Activated CD8-positive, alpha-beta memory T cell treated with anti-CD3 and anti-CD28 coated beads for 48 hours (primary cell): ENCODE results near the gene MPST.
A peak's percentile ranks its signal among the peaks of the same experiment; 100 is the strongest.

ENCODE experiments used
- DNase-seq, 3 experiments: peaks; one replicate each; pipeline ENCODE4 v3.0.0-alpha.2; 2020; ENCODE audit warnings: low read depth in 2 of 3, low spot score in 2 of 3

MPST gene

GRCh38 chr22:37077802-37078448 lies 58.4 kb downstream of the MPST start:
- DNase-seq = peak; percentile 72 to 95 (median 90)

GRCh38 chr22:37079158-37079557 lies 59.6 kb downstream of the MPST start:
- DNase-seq = no peak
